Stimulated activated CD8-positive, alpha-beta memory T cell treated with anti-CD3 and anti-CD28 coated beads, Interleukin-12 subunit alpha, Interleukin-12 subunit beta, amount 100 ng/mL, for 24 hours (primary cell): ENCODE measurements around the gene CLSTN1.

Experiments used
- DNase-seq: peaks from one replicate; pipeline ENCODE4 v3.0.0-alpha.2; 2020; ENCODE audit errors: extremely low read depth

The CLSTN1 gene

DNA sequence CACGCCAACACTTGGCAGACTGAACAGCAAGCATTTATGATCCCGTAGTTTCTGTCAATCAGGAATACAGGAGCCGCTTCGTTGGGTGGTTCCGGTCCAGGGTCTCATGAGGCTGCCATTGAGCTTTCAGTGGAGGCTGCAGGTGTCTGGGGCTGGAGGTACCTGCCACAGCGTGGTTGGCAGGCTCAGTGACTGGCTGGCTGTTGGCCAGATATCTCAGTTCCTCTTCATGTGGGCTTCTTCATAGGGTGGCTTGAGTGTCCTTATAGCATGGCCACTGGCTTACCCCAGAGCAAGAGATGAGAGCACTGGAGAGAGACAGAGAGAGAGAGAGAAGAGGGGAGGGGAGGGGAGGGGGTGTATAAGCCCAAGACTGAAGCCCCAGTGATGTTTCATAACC, 142.9 kb downstream of the CLSTN1 start:
- no peak for DNase-seq

DNA sequence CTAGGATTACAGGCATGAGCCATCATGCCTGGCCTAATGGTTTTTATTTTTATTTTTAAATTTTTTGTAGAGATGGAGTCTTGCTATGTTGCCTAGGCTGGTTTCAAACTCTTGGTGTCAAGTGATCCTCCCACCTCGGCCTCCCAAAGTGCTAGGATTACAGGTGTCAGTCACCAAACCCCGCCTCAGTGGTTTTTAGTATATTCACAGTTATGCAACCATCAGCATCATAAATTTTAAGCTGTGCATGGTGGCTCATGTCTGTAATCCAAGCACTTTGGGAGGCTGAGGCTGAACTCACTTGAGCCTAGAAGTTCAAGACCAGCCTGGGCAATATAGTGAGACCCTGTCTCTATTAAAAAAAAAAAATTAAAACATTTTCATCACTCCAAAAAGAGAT, 143.7 kb downstream of the CLSTN1 start:
- DNase-seq: no peak
